GM19240 (cell line): ENCODE results near the gene AKT2.

Experiments used
- DNase-seq: peaks from one replicate; pipeline ENCODE4 v3.0.0; 2011; ENCODE audit warnings: low spot score; ENCODE audit not compliant: insufficient read length

The AKT2 gene

GRCh38 chr19:40236366-40236765, 48.8 kb downstream of the AKT2 start:
- no peak for DNase-seq

- DNase-seq: no peak
Measured at GRCh38 chr19:40236026-40236355, 49.2 kb downstream of the AKT2 start.

GRCh38 chr19:40235238-40236025, 49.7 kb downstream of the AKT2 start:
- DNase-seq: no peak

- DNase-seq: no peak
Measured at GRCh38 chr19:40234429-40235237, 50.5 kb downstream of the AKT2 start.

- DNase-seq: no peak
Measured at GRCh38 chr19:40233811-40234389, 51.2 kb downstream of the AKT2 start.

GRCh38 chr19:40232949-40233810, 52.0 kb downstream of the AKT2 start:
- DNase-seq: no peak

GRCh38 chr19:40232479-40232878, 52.7 kb downstream of the AKT2 start:
- DNase-seq: no peak

- DNase-seq: no peak
Measured at GRCh38 chr19:40231544-40232424, 53.4 kb downstream of the AKT2 start.

GRCh38 chr19:40231057-40231456, 54.1 kb downstream of the AKT2 start:
- no peak for DNase-seq

- DNase-seq: no peak
Measured at GRCh38 chr19:40229926-40230417, 55.2 kb downstream of the AKT2 start.

- DNase-seq: no peak
Measured at GRCh38 chr19:40229484-40229883, 55.7 kb downstream of the AKT2 start.

GRCh38 chr19:40228863-40229262, 56.3 kb downstream of the AKT2 start:
- DNase-seq: no peak

- no peak for DNase-seq
Measured at GRCh38 chr19:40228346-40228745, 56.8 kb downstream of the AKT2 start.

GRCh38 chr19:40225440-40226305, 59.5 kb downstream of the AKT2 start:
- no peak for DNase-seq

- DNase-seq: no peak
Measured at GRCh38 chr19:40224342-40225150, 60.6 kb downstream of the AKT2 start.

GRCh38 chr19:40223135-40223822, 61.9 kb downstream of the AKT2 start:
- no peak for DNase-seq

GRCh38 chr19:40221858-40222619, 63.1 kb downstream of the AKT2 start:
- DNase-seq: peak; percentile 98
